PFSK-1 (cell line): Measurements from ENCODE around the gene CD164L2.

Experiments
- FOXP2 ChIP-seq: optimal IDR thresholded peaks from 2 replicates; pipeline ENCODE3; 2011; ENCODE audit warnings: borderline replicate concordance, control low read depth, inconsistent platforms; ENCODE audit not compliant: insufficient read depth; ENCODE audit errors: extremely low read length, extremely low read depth
- POLR2AphosphoS5 ChIP-seq: IDR thresholded peaks from 2 replicates; pipeline ENCODE4 v1.6.1; 2012; ENCODE audit warnings: low read depth, mild to moderate bottlenecking, control low read depth, low read length, moderate library complexity
- SIN3A ChIP-seq: IDR thresholded peaks from 2 replicates; pipeline ENCODE4 v1.6.1; 2012; ENCODE audit warnings: mild to moderate bottlenecking, low read length, moderate library complexity, borderline replicate concordance; ENCODE audit not compliant: insufficient read depth
- TAF1 ChIP-seq: IDR thresholded peaks from 2 replicates; pipeline ENCODE4 v1.6.1; 2012; ENCODE audit warnings: low read length, control low read depth, borderline replicate concordance; ENCODE audit not compliant: insufficient read depth
- TF ChIP-seq, protein P1 (sequence below), 2 experiments: IDR thresholded peaks; 2 replicates each; pipeline versions ENCODE4 v1.6.1 to v1.8.0; 2011 to 2012; ENCODE audit warnings: low read depth in 2 of 2, low read length in 2 of 2, control low read depth in 1 of 2, inconsistent platforms in 1 of 2, mild to moderate bottlenecking in 1 of 2, moderate library complexity in 1 of 2; ENCODE audit not compliant: insufficient read depth in 1 of 2

The CD164L2 gene

DNA sequence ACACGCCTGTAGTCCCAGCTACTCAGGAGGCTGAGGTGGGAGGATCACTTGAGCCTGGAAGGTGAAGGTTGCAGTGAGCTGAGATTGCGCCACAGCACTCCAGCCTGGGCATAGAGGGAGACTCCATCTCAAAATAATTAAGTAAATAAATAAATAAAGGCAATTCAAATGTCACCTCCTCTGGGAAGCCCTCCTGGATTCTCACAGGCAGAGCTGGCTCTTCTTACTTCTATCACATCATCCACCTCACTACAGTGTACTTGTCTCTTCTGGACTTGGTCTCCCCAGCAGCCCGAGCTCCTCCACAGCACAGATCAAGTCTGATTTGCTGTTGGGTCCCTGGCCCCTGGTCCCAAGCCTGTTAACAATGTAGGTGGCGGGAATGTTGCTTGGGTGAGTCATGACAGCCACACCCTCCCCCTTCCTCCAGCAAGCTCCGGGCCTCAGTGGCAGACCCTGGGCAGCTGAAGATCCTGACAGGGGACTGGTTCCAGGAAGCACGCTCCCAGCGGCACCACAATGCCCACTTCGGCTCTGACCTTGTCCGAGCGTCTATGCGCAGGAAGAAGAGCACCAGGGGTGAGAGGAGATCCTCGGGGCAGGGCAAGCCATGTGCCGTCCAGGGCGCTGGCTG, 36.0 kb downstream of the CD164L2 start:
- no peak for TF ChIP-seq FOXP2
- TF ChIP-seq TAF1 = no peak
- no peak for TF ChIP-seq SIN3A
- TF ChIP-seq, protein P1, sequence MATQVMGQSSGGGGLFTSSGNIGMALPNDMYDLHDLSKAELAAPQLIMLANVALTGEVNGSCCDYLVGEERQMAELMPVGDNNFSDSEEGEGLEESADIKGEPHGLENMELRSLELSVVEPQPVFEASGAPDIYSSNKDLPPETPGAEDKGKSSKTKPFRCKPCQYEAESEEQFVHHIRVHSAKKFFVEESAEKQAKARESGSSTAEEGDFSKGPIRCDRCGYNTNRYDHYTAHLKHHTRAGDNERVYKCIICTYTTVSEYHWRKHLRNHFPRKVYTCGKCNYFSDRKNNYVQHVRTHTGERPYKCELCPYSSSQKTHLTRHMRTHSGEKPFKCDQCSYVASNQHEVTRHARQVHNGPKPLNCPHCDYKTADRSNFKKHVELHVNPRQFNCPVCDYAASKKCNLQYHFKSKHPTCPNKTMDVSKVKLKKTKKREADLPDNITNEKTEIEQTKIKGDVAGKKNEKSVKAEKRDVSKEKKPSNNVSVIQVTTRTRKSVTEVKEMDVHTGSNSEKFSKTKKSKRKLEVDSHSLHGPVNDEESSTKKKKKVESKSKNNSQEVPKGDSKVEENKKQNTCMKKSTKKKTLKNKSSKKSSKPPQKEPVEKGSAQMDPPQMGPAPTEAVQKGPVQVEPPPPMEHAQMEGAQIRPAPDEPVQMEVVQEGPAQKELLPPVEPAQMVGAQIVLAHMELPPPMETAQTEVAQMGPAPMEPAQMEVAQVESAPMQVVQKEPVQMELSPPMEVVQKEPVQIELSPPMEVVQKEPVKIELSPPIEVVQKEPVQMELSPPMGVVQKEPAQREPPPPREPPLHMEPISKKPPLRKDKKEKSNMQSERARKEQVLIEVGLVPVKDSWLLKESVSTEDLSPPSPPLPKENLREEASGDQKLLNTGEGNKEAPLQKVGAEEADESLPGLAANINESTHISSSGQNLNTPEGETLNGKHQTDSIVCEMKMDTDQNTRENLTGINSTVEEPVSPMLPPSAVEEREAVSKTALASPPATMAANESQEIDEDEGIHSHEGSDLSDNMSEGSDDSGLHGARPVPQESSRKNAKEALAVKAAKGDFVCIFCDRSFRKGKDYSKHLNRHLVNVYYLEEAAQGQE (IDR thresholded peaks at IDR 0.05; ENCODE audit: insufficient read depth in 1 of 2, low read depth in 2 of 2, low read length in 2 of 2) = no peak
- TF ChIP-seq POLR2AphosphoS5 = no peak

DNA sequence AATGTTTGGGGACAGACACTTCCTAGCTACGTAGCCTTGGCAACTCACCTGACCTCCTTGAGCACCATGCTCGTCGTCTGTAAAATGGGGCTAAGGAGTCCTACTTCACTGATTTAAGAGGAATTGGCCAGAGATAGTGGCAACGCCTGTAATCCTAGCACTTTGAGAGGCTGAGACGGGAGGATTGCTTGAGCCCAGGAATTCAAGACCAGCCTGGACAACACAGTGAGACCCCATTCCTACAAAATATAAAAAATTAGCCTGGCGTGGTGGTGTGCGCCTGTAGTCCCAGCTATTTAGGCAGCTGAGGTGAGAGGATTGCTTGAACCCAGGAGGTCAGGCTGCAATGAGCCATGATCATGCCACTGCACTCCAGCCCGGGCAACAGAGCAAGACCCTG, 36.8 kb downstream of the CD164L2 start:
- TF ChIP-seq, protein P1 (IDR thresholded peaks at IDR 0.05; ENCODE audit: insufficient read depth in 1 of 2, low read depth in 2 of 2, low read length in 2 of 2) = no peak
- TF ChIP-seq SIN3A (no peak), FOXP2 (no peak), TAF1 (no peak), POLR2AphosphoS5 (no peak)

DNA sequence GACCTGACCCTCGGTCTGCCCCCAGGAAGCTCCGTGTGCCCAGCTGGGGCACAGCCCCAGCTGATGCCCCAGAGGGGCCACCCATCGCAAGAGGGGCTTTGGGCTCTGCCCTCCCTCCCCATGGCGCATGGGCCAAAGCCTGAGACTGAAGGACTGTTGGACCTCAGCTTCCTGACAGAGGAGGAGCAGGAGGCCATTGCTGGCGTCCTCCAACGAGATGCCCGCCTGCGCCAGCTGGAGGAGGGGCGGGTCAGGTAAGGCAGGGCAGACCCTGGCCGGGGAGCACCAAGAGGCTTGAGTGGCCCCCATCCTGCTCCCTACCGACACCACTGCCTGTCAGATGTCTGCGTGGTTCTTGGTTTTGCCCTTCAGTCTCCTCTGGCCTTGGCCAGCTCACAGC, 37.9 kb downstream of the CD164L2 start:
- TF ChIP-seq TAF1 (no peak), POLR2AphosphoS5 (no peak), FOXP2 (no peak), SIN3A (no peak)
- TF ChIP-seq, protein P1 (IDR thresholded peaks at IDR 0.05; ENCODE audit: insufficient read depth in 1 of 2, low read depth in 2 of 2, low read length in 2 of 2) = no peak

DNA sequence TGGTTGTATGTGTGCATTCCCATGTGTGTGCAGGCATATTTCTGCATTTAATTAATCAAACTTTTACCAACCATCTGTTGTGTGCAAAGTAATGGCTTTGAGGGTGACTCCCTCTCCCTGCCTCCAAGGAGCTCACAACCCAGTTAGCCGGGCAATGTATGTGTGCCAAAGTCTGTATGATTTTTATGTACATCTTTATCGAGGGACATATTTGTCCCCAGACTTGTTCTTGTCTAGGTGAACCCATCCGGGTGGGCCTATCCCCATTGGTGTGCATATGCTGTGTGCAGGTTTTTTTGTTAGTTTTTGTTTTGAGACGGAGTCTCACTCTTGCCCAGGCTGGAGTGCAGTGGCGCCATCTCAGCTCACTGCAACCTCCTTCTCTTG, 39.5 kb downstream of the CD164L2 start:
- TF ChIP-seq, protein P1 (IDR thresholded peaks at IDR 0.05; ENCODE audit: insufficient read depth in 1 of 2, low read depth in 2 of 2, low read length in 2 of 2) = no peak
- TF ChIP-seq FOXP2 = no peak
- no peak for TF ChIP-seq POLR2AphosphoS5
- TF ChIP-seq SIN3A = no peak
- no peak for TF ChIP-seq TAF1
